Skeletal muscle satellite cell (primary cell): Measurements from ENCODE around the gene MAMDC2.

ENCODE experiments used
- H3K27me3 ChIP-seq: 2 replicates; pipeline ENCODE4 v1.7.0; 2013; ENCODE audit warnings: low read length; ENCODE audit not compliant: control insufficient read depth, insufficient read depth
- H3K36me3 ChIP-seq: 2 replicates; pipeline ENCODE4 v1.7.0; 2013; ENCODE audit warnings: mild to moderate bottlenecking, control low read depth, low read length; ENCODE audit not compliant: insufficient read depth
- H3K4me1 ChIP-seq: 2 replicates; pipeline ENCODE4 v1.7.0; 2013; ENCODE audit warnings: low read length; ENCODE audit not compliant: control insufficient read depth, insufficient read depth
- H3K4me2 ChIP-seq: 2 replicates; pipeline ENCODE4 v1.7.0; 2013; ENCODE audit warnings: mild to moderate bottlenecking, low read length
- H3K4me3 ChIP-seq: 2 replicates; pipeline ENCODE4 v1.7.0; 2013; ENCODE audit warnings: low read length
- H3K9ac ChIP-seq: 2 replicates; pipeline ENCODE4 v1.7.0; 2013; ENCODE audit warnings: mild to moderate bottlenecking, low read depth, low read length, moderate library complexity
- H3K9me3 ChIP-seq: replicated peaks from 2 replicates; pipeline ENCODE4 v1.7.0; 2013; ENCODE audit warnings: mild to moderate bottlenecking, control low read depth, low read length

Gene MAMDC2

GRCh38 chr9:70069704-70070103 lies 26.1 kb downstream of the MAMDC2 start:
- no peak overlapping the region for H3K4me3 ChIP-seq
- no peaks in the 10 kb centered on the region for H3K9me3 ChIP-seq
- no peaks in the 10 kb centered on the region for H3K36me3 ChIP-seq

GRCh38 chr9:70073193-70073592 lies 29.5 kb downstream of the MAMDC2 start:
- H3K27me3 ChIP-seq = no peaks in the 10 kb centered on the region
- no peak overlapping the region for H3K9ac ChIP-seq
- no peak overlapping the region for H3K4me3 ChIP-seq
- no peaks in the 10 kb centered on the region for H3K36me3 ChIP-seq
- peak overlapping the region; percentile 19 for H3K4me2 ChIP-seq
- H3K4me1 ChIP-seq = peaks cover 12% of the 10 kb centered on the region
- no peaks in the 10 kb centered on the region for H3K9me3 ChIP-seq

More at GRCh38 chr9:70069704-70070103, 26.1 kb downstream of the MAMDC2 start:
- H3K4me1 ChIP-seq = peaks cover 19% of the 10 kb centered on the region
- H3K4me2 ChIP-seq = no peak overlapping the region
- H3K27me3 ChIP-seq = no peaks in the 10 kb centered on the region
- no peak overlapping the region for H3K9ac ChIP-seq

GRCh38 chr9:70073756-70074155 lies 30.1 kb downstream of the MAMDC2 start:
- Histone ChIP-seq H3K27me3 (no peaks in the 10 kb centered on the region), H3K9me3 (no peaks in the 10 kb centered on the region), H3K4me3 (no peak overlapping the region), H3K9ac (no peak overlapping the region), H3K4me2 (no peak overlapping the region), H3K36me3 (no peaks in the 10 kb centered on the region), H3K4me1 (peaks cover 12% of the 10 kb centered on the region)

GRCh38 chr9:70076678-70077077 lies 33.0 kb downstream of the MAMDC2 start:
- Histone ChIP-seq H3K36me3 (no peaks in the 10 kb centered on the region), H3K4me1 (peaks cover 36% of the 10 kb centered on the region), H3K9me3 (no peaks in the 10 kb centered on the region), H3K9ac (no peak overlapping the region), H3K4me3 (no peak overlapping the region), H3K27me3 (no peaks in the 10 kb centered on the region), H3K4me2 (no peak overlapping the region)

- no peak overlapping the region for H3K4me2 ChIP-seq
- H3K9ac ChIP-seq = no peak overlapping the region
- H3K4me1 ChIP-seq = peaks cover 25% of the 10 kb centered on the region
- H3K4me3 ChIP-seq = no peak overlapping the region
- H3K27me3 ChIP-seq = no peaks in the 10 kb centered on the region
- no peaks in the 10 kb centered on the region for H3K36me3 ChIP-seq
- no peaks in the 10 kb centered on the region for H3K9me3 ChIP-seq
These were observed 35.9 kb downstream of the MAMDC2 start for GRCh38 chr9:70079417-70080037.

- H3K4me3 ChIP-seq = no peak overlapping the region
- peak overlapping the region; percentile 6 for H3K9ac ChIP-seq
- peaks cover 25% of the 10 kb centered on the region for H3K4me1 ChIP-seq
- no peaks in the 10 kb centered on the region for H3K36me3 ChIP-seq
- no peaks in the 10 kb centered on the region for H3K27me3 ChIP-seq
- peak overlapping the region; percentile 46 for H3K4me2 ChIP-seq
- no peaks in the 10 kb centered on the region for H3K9me3 ChIP-seq
These were observed 37.0 kb downstream of the MAMDC2 start for GRCh38 chr9:70080481-70081119.

- peak overlapping the region; percentile 6 for H3K9ac ChIP-seq
- no peaks in the 10 kb centered on the region for H3K27me3 ChIP-seq
- no peaks in the 10 kb centered on the region for H3K36me3 ChIP-seq
- no peaks in the 10 kb centered on the region for H3K9me3 ChIP-seq
- H3K4me1 ChIP-seq = peaks cover 25% of the 10 kb centered on the region
- no peak overlapping the region for H3K4me3 ChIP-seq
- peak overlapping the region; percentile 46 for H3K4me2 ChIP-seq
These were observed 37.5 kb downstream of the MAMDC2 start for GRCh38 chr9:70081120-70081495.

GRCh38 chr9:70083429-70083828 lies 39.8 kb downstream of the MAMDC2 start:
- no peak overlapping the region for H3K9ac ChIP-seq
- no peak overlapping the region for H3K4me2 ChIP-seq
- peaks cover 25% of the 10 kb centered on the region for H3K4me1 ChIP-seq

GRCh38 chr9:70085241-70085640 lies 41.6 kb downstream of the MAMDC2 start:
- H3K9ac ChIP-seq = no peak overlapping the region
- H3K4me3 ChIP-seq = no peak overlapping the region
- H3K36me3 ChIP-seq = no peaks in the 10 kb centered on the region
- H3K4me2 ChIP-seq = no peak overlapping the region
- H3K4me1 ChIP-seq = peaks cover 14% of the 10 kb centered on the region
- no peaks in the 10 kb centered on the region for H3K27me3 ChIP-seq
- H3K9me3 ChIP-seq = no peaks in the 10 kb centered on the region

More at GRCh38 chr9:70083429-70083828, 39.8 kb downstream of the MAMDC2 start:
- H3K4me3 ChIP-seq = no peak overlapping the region
- no peaks in the 10 kb centered on the region for H3K36me3 ChIP-seq
- no peaks in the 10 kb centered on the region for H3K27me3 ChIP-seq
- no peaks in the 10 kb centered on the region for H3K9me3 ChIP-seq

- H3K4me2 ChIP-seq = no peak overlapping the region
- H3K4me1 ChIP-seq = peaks cover 7% of the 10 kb centered on the region
- no peaks in the 10 kb centered on the region for H3K27me3 ChIP-seq
- no peak overlapping the region for H3K9ac ChIP-seq
- H3K36me3 ChIP-seq = no peaks in the 10 kb centered on the region
- H3K4me3 ChIP-seq = no peak overlapping the region
- no peaks in the 10 kb centered on the region for H3K9me3 ChIP-seq
These were observed 47.5 kb downstream of the MAMDC2 start for GRCh38 chr9:70091103-70091502.

- Histone ChIP-seq H3K4me3 (no peak overlapping the region), H3K9me3 (no peaks in the 10 kb centered on the region), H3K36me3 (no peaks in the 10 kb centered on the region), H3K4me2 (no peak overlapping the region), H3K27me3 (no peaks in the 10 kb centered on the region), H3K4me1 (peaks cover 7% of the 10 kb centered on the region), H3K9ac (no peak overlapping the region)
These were observed 47.9 kb downstream of the MAMDC2 start for GRCh38 chr9:70091572-70091971.

- Histone ChIP-seq H3K9ac (no peak overlapping the region), H3K4me1 (peaks cover 7% of the 10 kb centered on the region), H3K36me3 (no peaks in the 10 kb centered on the region)
These were observed 48.5 kb downstream of the MAMDC2 start for GRCh38 chr9:70092190-70092589.

More at GRCh38 chr9:70092190-70092589, 48.5 kb downstream of the MAMDC2 start:
- Histone ChIP-seq H3K4me2 (no peak overlapping the region), H3K27me3 (no peaks in the 10 kb centered on the region), H3K4me3 (no peak overlapping the region), H3K9me3 (no peaks in the 10 kb centered on the region)
